SK-N-SH (cell line): ENCODE data around the gene DCP2. TPM values are rescaled to one million over a fixed set of nuclear protein-coding genes. Genes with fewer than 3 reads are reported as not detected.

Experiments used
- CTCF ChIA-PET: fragments of 300-600, 350-600 bp; formaldehyde crosslinking; extraction: SDS; loops from one replicate; lab custom pipeline; 2021; lab: Yijun Ruan, JAX
- POLR2A ChIA-PET: fragments of 350-600 bp; sonication (Branson Sonifier 250); formaldehyde crosslinking; extraction: SDS; loops from one replicate; lab custom pipeline; 2020; ENCODE audit warnings: antibody characterized with exemption, inconsistent platforms; lab: Yijun Ruan, JAX
- DNase-seq: peaks from one replicate; pipeline ENCODE4 v3.0.0; 2012
- H2AFZ ChIP-seq: fragments of 200-600 bp; sonication (generic); 2 replicates; pipeline ENCODE4 v1.8.1; 2016; ENCODE audit warnings: antibody characterized with exemption, mild to moderate bottlenecking, low read depth
- H3F3A ChIP-seq: fragments of 200-600 bp; sonication (generic); replicated peaks from 2 replicates; pipeline ENCODE3; 2016; ENCODE audit warnings: antibody characterized with exemption, mild to moderate bottlenecking; ENCODE audit not compliant: insufficient read depth
- H3K27ac ChIP-seq, 2 experiments: fragments of 200-500 bp in 1 of 2; fragments of 200-600 bp in 1 of 2; sonication (Bioruptor generic) in 1 of 2; sonication (generic), shearing (Covaris generic) in 1 of 2; 2 replicates each; pipeline versions ENCODE4 v1.5.1 to v1.6.1; 2014 to 2016; ENCODE audit warnings: low read depth in 2 of 2, inconsistent platforms in 1 of 2, low read length in 1 of 2, mild to moderate bottlenecking in 1 of 2, mixed read lengths in 1 of 2
- H3K27me3 ChIP-seq: fragments of 200-600 bp; sonication (generic), shearing (Covaris generic); 2 replicates; pipeline ENCODE4 v1.6.1; 2016; ENCODE audit warnings: mixed run types; ENCODE audit not compliant: insufficient read depth
- H3K36me3 ChIP-seq, 2 experiments: fragments of 200-500 bp in 1 of 2; fragments of 200-600 bp in 1 of 2; sonication (Bioruptor generic) in 1 of 2; sonication (generic) in 1 of 2; replicated peaks in 1 of 2; 2 replicates each; pipeline versions ENCODE3 to v1.5.1; 2014 to 2016; ENCODE audit warnings: low read length in 1 of 2, mild to moderate bottlenecking in 1 of 2; ENCODE audit not compliant: insufficient read depth in 2 of 2, control insufficient read depth in 1 of 2
- H3K4me1 ChIP-seq, 2 experiments: fragments of 200-500 bp in 1 of 2; fragments of 200-600 bp in 1 of 2; sonication (Bioruptor generic) in 1 of 2; sonication (generic), shearing (Covaris generic) in 1 of 2; 2 replicates each; pipeline versions ENCODE4 v1.5.1 to v1.6.1; 2014 to 2016; ENCODE audit warnings: low read depth in 1 of 2, low read length in 1 of 2, mixed run types in 1 of 2; ENCODE audit not compliant: insufficient read depth in 2 of 2, control insufficient read depth in 1 of 2
- H3K4me2 ChIP-seq: fragments of 200-600 bp; sonication (generic), shearing (Covaris generic); 2 replicates; pipeline ENCODE4 v1.6.1; 2017; ENCODE audit warnings: mixed run types
- H3K4me3 ChIP-seq, 2 experiments: fragments of 200-500 bp in 1 of 2; fragments of 200-600 bp in 1 of 2; sonication (Bioruptor generic) in 1 of 2; sonication (generic), shearing (Covaris generic) in 1 of 2; 2 replicates each; pipeline versions ENCODE4 v1.5.1 to v1.8.1; 2014 to 2016; ENCODE audit warnings: low read depth in 2 of 2, inconsistent platforms in 1 of 2, low read length in 1 of 2, mild to moderate bottlenecking in 1 of 2, mixed read lengths in 1 of 2, moderate library complexity in 1 of 2
- H3K79me2 ChIP-seq: fragments of 200-600 bp; sonication (generic); 2 replicates; pipeline ENCODE4 v1.8.1; 2017; ENCODE audit warnings: mild to moderate bottlenecking; ENCODE audit not compliant: insufficient read depth
- H3K9ac ChIP-seq: fragments of 200-600 bp; sonication (generic); 2 replicates; pipeline ENCODE4 v1.6.1; 2017; ENCODE audit warnings: mixed run types
- H3K9me2 ChIP-seq: fragments of 200-600 bp; sonication (generic); 2 replicates; pipeline ENCODE4 v1.6.1; 2017; ENCODE audit warnings: mixed run types
- H3K9me3 ChIP-seq: fragments of 200-600 bp; sonication (generic); 2 replicates; pipeline ENCODE4 v1.6.1; 2017; ENCODE audit warnings: mixed run types, mild to moderate bottlenecking, moderate library complexity
- H4K20me1 ChIP-seq: fragments of 200-600 bp; sonication (generic); 2 replicates; pipeline ENCODE4 v1.6.1; 2017; ENCODE audit warnings: mild to moderate bottlenecking, mixed run types; ENCODE audit not compliant: insufficient read depth
- CHD2 ChIP-seq: fragments of 150-350 bp; IDR thresholded peaks from 2 replicates; pipeline ENCODE4 v1.6.1; 2018; ENCODE audit warnings: low read length; ENCODE audit not compliant: partially characterized antibody
- ELF1 ChIP-seq: IDR thresholded peaks from 2 replicates; pipeline ENCODE4 v1.4.0; 2012
- EP300 ChIP-seq, 2 experiments: IDR thresholded peaks; 2 replicates each; pipeline versions ENCODE4 v1.4.0 to v1.6.1; 2012; ENCODE audit warnings: borderline replicate concordance in 1 of 2, low read depth in 1 of 2, low read length in 1 of 2
- EZH2phosphoT487 ChIP-seq: fragments of 200-600 bp; sonication (generic); IDR thresholded peaks from 2 replicates; pipeline ENCODE4 v1.6.1; 2017; ENCODE audit warnings: low read depth, mixed run types, mild to moderate bottlenecking, antibody characterized with exemption, moderate library complexity, borderline replicate concordance
- FOSL2 ChIP-seq: IDR thresholded peaks from 2 replicates; pipeline ENCODE4 v1.4.0; 2012; ENCODE audit warnings: low read depth, mild to moderate bottlenecking, moderate library complexity, borderline replicate concordance
- FOXM1 ChIP-seq: IDR thresholded peaks from 2 replicates; pipeline ENCODE4 v1.4.0; 2012; ENCODE audit warnings: low read depth, mild to moderate bottlenecking
- GABPA ChIP-seq: IDR thresholded peaks from 2 replicates; pipeline ENCODE4 v1.4.0; 2012; ENCODE audit warnings: low read depth, mild to moderate bottlenecking
- GATA2 ChIP-seq: sonication (generic); formaldehyde crosslinking; IDR thresholded peaks from 2 replicates; pipeline ENCODE4 v1.5.0; 2020; ENCODE audit warnings: mild to moderate bottlenecking, missing genetic modification reagents
- JUND ChIP-seq: IDR thresholded peaks from 2 replicates; pipeline ENCODE4 v1.4.0; 2012
- MXI1 ChIP-seq: IDR thresholded peaks from 2 replicates; pipeline ENCODE4 v1.6.1; 2012; ENCODE audit warnings: mild to moderate bottlenecking, low read depth, low read length, improper control_type of control experiment
- NRF1 ChIP-seq: IDR thresholded peaks from 2 replicates; pipeline ENCODE4 v1.6.1; 2012; ENCODE audit warnings: low read depth, mild to moderate bottlenecking, low read length
- RAD21 ChIP-seq: IDR thresholded peaks from 2 replicates; pipeline ENCODE4 v1.6.1; 2012; ENCODE audit warnings: mild to moderate bottlenecking, low read length
- RCOR1 ChIP-seq: fragments of 150-350 bp; IDR thresholded peaks from 2 replicates; pipeline ENCODE4 v1.6.1; 2017; ENCODE audit warnings: antibody characterized with exemption, low read length
- RFX5 ChIP-seq: IDR thresholded peaks from 2 replicates; pipeline ENCODE4 v1.6.1; 2012; ENCODE audit warnings: mild to moderate bottlenecking, improper control_type of control experiment, low read length
- RXRA ChIP-seq: IDR thresholded peaks from 2 replicates; pipeline ENCODE4 v1.4.0; 2012; ENCODE audit warnings: low read depth, mild to moderate bottlenecking, borderline replicate concordance
- SIN3A ChIP-seq: IDR thresholded peaks from 2 replicates; pipeline ENCODE4 v1.6.1; 2012; ENCODE audit warnings: low read depth, mild to moderate bottlenecking, low read length, moderate library complexity, borderline replicate concordance
- TCF12 ChIP-seq: IDR thresholded peaks from 2 replicates; pipeline ENCODE4 v1.4.0; 2012
- polyA plus RNA-seq, 3 experiments: library from polyadenylated mRNA; depleted of rRNA; stranded (reverse); fragments of >200 nt; gene quantifications; 2 replicates each; pipeline ENCODE4 v1.2.3, GENCODE V29; 2012
- TF ChIP-seq, protein P1 (sequence below): fragments of 150-350 bp; IDR thresholded peaks from 2 replicates; pipeline ENCODE4 v1.6.1; 2016; ENCODE audit warnings: mild to moderate bottlenecking, low read depth, low read length
- TF ChIP-seq, protein P2 (sequence below): IDR thresholded peaks from 2 replicates; pipeline ENCODE4 v1.4.0; 2012; ENCODE audit warnings: low read depth, borderline replicate concordance
- TF ChIP-seq, protein P3 (sequence below): fragments of 200-600 bp; sonication (generic); IDR thresholded peaks from 2 replicates; pipeline ENCODE4 v1.6.1; 2017; ENCODE audit warnings: antibody characterized with exemption, mild to moderate bottlenecking, moderate library complexity
- TF ChIP-seq, protein P4 (sequence below): fragments of 150-350 bp; IDR thresholded peaks from 2 replicates; pipeline ENCODE4 v1.6.1; 2017; ENCODE audit warnings: antibody characterized with exemption, low read length, low read depth, borderline replicate concordance
- TF ChIP-seq, protein P5 (sequence below): IDR thresholded peaks from 2 replicates; pipeline ENCODE4 v1.4.0; 2012; ENCODE audit warnings: low read depth, borderline replicate concordance

DCP2 gene
- polyA plus RNA-seq, 1 of the 3 experiments (the other 2 are of a cell fraction), result 6.0 TPM

DNA sequence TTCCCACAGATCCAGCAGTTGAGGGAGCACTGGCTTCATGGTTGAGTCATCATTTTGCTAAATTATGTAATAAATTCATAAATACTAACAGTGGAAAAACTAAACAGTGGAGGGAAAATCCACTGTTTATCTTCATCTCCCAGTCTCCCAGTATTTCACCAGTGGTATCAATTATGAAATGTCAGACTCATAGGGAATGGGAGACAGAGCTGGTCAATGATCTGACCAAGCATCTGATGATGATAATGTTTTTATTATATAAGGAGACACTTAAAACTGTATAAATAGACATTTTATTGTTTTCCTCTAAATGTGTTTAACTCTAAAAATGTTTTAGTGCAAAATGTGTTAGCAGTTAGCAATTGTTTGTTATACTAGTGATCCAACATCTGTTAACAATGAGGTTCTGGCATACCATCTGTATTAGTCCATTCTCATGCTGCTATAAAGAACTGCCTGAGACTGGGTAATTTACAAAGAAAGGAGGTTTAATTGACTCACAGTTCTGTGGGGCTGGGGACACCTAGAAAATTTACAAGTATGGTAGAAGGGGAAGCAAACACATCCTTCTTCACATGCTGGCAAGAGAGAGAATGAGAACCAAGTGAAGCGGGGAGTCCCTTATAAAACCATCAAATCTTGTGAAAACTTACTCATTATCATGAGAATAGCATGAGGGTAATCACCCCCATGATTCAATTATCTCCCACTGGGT lies 42.8 kb upstream of the DCP2 start (continued):
- TF ChIP-seq EP300 (IDR thresholded peaks at IDR 0.05; ENCODE audit: borderline replicate concordance in 1 of 2, low read depth in 1 of 2, low read length in 1 of 2) (peak; percentile 10 to 31; a peak in 1 of 4 replicates), JUND (peak; percentile 20; the same call in 1 of the 2 replicates), RCOR1 (no peak), GATA2 (no peak), GABPA (no peak), FOXM1 (no peak), ELF1 (no peak)
- TF ChIP-seq, protein P1, sequence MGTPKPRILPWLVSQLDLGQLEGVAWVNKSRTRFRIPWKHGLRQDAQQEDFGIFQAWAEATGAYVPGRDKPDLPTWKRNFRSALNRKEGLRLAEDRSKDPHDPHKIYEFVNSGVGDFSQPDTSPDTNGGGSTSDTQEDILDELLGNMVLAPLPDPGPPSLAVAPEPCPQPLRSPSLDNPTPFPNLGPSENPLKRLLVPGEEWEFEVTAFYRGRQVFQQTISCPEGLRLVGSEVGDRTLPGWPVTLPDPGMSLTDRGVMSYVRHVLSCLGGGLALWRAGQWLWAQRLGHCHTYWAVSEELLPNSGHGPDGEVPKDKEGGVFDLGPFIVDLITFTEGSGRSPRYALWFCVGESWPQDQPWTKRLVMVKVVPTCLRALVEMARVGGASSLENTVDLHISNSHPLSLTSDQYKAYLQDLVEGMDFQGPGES, result no peak
- TF ChIP-seq, protein P2, sequence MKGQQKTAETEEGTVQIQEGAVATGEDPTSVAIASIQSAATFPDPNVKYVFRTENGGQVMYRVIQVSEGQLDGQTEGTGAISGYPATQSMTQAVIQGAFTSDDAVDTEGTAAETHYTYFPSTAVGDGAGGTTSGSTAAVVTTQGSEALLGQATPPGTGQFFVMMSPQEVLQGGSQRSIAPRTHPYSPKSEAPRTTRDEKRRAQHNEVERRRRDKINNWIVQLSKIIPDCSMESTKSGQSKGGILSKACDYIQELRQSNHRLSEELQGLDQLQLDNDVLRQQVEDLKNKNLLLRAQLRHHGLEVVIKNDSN, result no peak

DNA sequence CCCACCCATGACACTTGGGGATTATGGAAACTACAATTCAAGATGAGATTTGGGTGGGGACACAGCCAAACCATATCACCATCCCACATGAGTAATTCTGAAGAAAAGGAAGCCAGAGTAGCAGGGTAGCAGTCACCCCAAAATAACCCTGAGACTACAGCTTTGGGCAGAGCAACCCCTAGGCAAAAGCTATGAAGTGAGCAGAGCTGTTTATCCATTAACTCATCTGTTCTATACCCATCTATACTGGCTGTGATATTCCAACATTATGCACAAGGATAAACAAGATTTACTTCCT lies 42.3 kb upstream of the DCP2 start:
- H3F3A ChIP-seq, result no peaks in the 10 kb centered on the region
- peak overlapping the region; percentile 9; the same call in 1 of the 2 replicates for H3K4me2 ChIP-seq
- H3K36me3 ChIP-seq, result no peaks in the 10 kb centered on the region
- H3K9ac ChIP-seq, result no peak overlapping the region
- H3K27me3 ChIP-seq, result no peaks in the 10 kb centered on the region
- no peak for DNase-seq
- H3K4me3 ChIP-seq, result no peak overlapping the region
- H3K9me3 ChIP-seq, result no peaks in the 10 kb centered on the region
- ChIA-PET POLR2A (no interaction called here), CTCF (interaction anchor here (1.2 to 1.4 kb wide), 2 partner anchors 13 to 30 kb away, joined by 3 to 4 read pairs; partner anchors contain the start of gene REEP5)
- H3K9me2 ChIP-seq, result no peaks in the 10 kb centered on the region
- H3K79me2 ChIP-seq, result no peaks in the 10 kb centered on the region
- no peaks in the 10 kb centered on the region; a peak in 1 of 4 replicates for H3K4me1 ChIP-seq
- H4K20me1 ChIP-seq, result no peaks in the 10 kb centered on the region
- peak overlapping the region in 1 of 2 experiments; percentile 79; a peak in 2 of 4 replicates for H3K27ac ChIP-seq
- H2AFZ ChIP-seq, result no peak overlapping the region
- TF ChIP-seq, protein P1, result no peak
- TF ChIP-seq, protein P3, sequence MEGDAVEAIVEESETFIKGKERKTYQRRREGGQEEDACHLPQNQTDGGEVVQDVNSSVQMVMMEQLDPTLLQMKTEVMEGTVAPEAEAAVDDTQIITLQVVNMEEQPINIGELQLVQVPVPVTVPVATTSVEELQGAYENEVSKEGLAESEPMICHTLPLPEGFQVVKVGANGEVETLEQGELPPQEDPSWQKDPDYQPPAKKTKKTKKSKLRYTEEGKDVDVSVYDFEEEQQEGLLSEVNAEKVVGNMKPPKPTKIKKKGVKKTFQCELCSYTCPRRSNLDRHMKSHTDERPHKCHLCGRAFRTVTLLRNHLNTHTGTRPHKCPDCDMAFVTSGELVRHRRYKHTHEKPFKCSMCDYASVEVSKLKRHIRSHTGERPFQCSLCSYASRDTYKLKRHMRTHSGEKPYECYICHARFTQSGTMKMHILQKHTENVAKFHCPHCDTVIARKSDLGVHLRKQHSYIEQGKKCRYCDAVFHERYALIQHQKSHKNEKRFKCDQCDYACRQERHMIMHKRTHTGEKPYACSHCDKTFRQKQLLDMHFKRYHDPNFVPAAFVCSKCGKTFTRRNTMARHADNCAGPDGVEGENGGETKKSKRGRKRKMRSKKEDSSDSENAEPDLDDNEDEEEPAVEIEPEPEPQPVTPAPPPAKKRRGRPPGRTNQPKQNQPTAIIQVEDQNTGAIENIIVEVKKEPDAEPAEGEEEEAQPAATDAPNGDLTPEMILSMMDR, result no peak
- TF ChIP-seq MXI1, result no peak
- no peak for TF ChIP-seq NRF1
- no peak for TF ChIP-seq RAD21
- no peak for TF ChIP-seq TCF12
- TF ChIP-seq RFX5, result no peak
- TF ChIP-seq FOSL2, result no peak
- TF ChIP-seq, protein P4, sequence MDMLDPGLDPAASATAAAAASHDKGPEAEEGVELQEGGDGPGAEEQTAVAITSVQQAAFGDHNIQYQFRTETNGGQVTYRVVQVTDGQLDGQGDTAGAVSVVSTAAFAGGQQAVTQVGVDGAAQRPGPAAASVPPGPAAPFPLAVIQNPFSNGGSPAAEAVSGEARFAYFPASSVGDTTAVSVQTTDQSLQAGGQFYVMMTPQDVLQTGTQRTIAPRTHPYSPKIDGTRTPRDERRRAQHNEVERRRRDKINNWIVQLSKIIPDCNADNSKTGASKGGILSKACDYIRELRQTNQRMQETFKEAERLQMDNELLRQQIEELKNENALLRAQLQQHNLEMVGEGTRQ, result no peak
- TF ChIP-seq CHD2, result no peak
- no peak for TF ChIP-seq RXRA
- TF ChIP-seq, protein P5, sequence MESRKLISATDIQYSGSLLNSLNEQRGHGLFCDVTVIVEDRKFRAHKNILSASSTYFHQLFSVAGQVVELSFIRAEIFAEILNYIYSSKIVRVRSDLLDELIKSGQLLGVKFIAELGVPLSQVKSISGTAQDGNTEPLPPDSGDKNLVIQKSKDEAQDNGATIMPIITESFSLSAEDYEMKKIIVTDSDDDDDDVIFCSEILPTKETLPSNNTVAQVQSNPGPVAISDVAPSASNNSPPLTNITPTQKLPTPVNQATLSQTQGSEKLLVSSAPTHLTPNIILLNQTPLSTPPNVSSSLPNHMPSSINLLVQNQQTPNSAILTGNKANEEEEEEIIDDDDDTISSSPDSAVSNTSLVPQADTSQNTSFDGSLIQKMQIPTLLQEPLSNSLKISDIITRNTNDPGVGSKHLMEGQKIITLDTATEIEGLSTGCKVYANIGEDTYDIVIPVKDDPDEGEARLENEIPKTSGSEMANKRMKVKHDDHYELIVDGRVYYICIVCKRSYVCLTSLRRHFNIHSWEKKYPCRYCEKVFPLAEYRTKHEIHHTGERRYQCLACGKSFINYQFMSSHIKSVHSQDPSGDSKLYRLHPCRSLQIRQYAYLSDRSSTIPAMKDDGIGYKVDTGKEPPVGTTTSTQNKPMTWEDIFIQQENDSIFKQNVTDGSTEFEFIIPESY, result no peak
- no peak for TF ChIP-seq SIN3A
- no peak for TF ChIP-seq EZH2phosphoT487
- no peak for TF ChIP-seq FOXM1
